Activated T-cell treated with anti-CD3 and anti-CD28 coated beads, Interleukin-2, amount 50 U/mL, for 4 hours (primary cell): ENCODE data around the gene HERPUD2. TPM values are rescaled to one million over a fixed set of nuclear protein-coding genes. Genes with fewer than 3 reads are reported as not detected.
A peak's percentile ranks its signal among the peaks of the same experiment; 100 is the strongest.
"Not testable (repeated sequence)": the region's sequence is repeated elsewhere in the genome, so short reads cannot be mapped to it uniquely, and the experiment has no call there.

ENCODE experiments used
- ATAC-seq, 2 donors: fragments of 200-7000 bp; cut with Tn5 transposase; one replicate each; pipeline ENCODE4 v1.10.0; 2021
- DNase-seq: peaks from one replicate; pipeline ENCODE4 v3.0.0-alpha.2; 2020
- H3K27me3 Mint-ChIP-seq: one replicate; pipeline ENCODE4 v1.8.0; 2021; ENCODE audit warnings: low read depth, mixed read lengths
- H3K36me3 Mint-ChIP-seq: one replicate; pipeline ENCODE4 v1.8.0; 2022; ENCODE audit warnings: mixed read lengths; ENCODE audit not compliant: insufficient read depth
- H3K4me1 Mint-ChIP-seq: one replicate; pipeline ENCODE4 v1.8.0; 2021; ENCODE audit warnings: low read depth, mixed read lengths
- H3K4me3 Mint-ChIP-seq: one replicate; pipeline ENCODE4 v1.8.0; 2021; ENCODE audit warnings: mild to moderate bottlenecking, moderate library complexity, mixed read lengths
- H3K9me3 Mint-ChIP-seq: one replicate; pipeline ENCODE4 v1.8.0; 2021; ENCODE audit warnings: mixed read lengths
- total RNA-seq, 3 donors: library from RNA; stranded (reverse); gene quantifications; one replicate each; pipeline ENCODE4 v1.2.1, GENCODE V29; 2021

The HERPUD2 gene
- total RNA-seq, 3 donors from 2014 or later, result 14.9 to 18.5 (median 15.8) TPM

DNA sequence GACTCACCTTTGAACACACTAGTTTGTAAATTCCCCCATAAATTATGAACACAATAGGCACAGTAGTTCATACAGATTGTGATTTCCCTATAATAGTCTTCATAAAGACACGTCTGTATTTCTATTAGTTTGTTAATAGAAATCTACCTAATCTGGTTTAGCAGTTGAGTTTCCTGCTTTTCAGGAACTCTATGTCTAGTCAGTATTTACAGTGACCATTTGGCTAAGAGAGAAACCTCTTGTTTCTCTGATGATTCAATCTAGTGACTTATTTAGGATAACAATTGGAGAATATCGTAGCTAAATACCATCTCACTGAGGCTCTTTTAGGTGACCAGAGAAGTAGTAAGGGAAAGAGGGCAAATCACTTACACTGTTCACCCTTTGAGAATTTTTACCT lies 5.9 kb upstream of the HERPUD2 start:
- ATAC-seq, result no peak
- Mint-ChIP-seq H3K4me1 (peaks cover 22% of the 10 kb centered on the region), H3K36me3 (no peaks in the 10 kb centered on the region), H3K4me3 (no peak overlapping the region), H3K9me3 (no peaks in the 10 kb centered on the region), H3K27me3 (no peaks in the 10 kb centered on the region)
- DNase-seq, result no peak

DNA sequence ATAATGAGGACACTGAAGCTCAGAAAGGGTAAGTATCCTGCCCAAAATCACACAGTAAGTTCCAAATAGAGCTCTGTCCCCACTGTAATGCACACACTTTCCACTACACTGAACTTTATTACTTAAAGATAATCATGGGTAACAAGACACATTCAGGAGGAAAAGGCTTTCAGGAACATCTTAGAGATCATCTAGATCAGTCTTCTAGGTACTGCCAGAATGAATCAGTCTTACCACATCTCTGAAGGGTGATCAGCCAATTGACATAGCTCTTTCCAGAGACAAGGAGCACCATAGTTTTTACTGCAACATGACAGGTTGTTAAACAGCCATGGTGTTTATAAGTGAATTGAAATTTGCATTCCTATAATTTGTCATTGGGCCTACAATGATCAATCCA lies 5.4 kb upstream of the HERPUD2 start:
- H3K9me3 Mint-ChIP-seq, result no peaks in the 10 kb centered on the region
- no peak overlapping the region for H3K4me3 Mint-ChIP-seq
- ATAC-seq (peak in 1 of 2 donors; percentile 23), DNase-seq (no peak)
- H3K36me3 Mint-ChIP-seq, result no peaks in the 10 kb centered on the region
- H3K27me3 Mint-ChIP-seq, result no peaks in the 10 kb centered on the region
- H3K4me1 Mint-ChIP-seq, result peaks cover 25% of the 10 kb centered on the region

GRCh38 chr7:35699796-35700305 lies 4.9 kb upstream of the HERPUD2 start:
- no peak for ATAC-seq
- no peak for DNase-seq
- Mint-ChIP-seq H3K4me1 (peaks cover 25% of the 10 kb centered on the region), H3K27me3 (no peaks in the 10 kb centered on the region), H3K9me3 (no peaks in the 10 kb centered on the region), H3K36me3 (no peaks in the 10 kb centered on the region), H3K4me3 (no peak overlapping the region)

- DNase-seq, H3K27me3 Mint-ChIP-seq, H3K4me3 Mint-ChIP-seq, H3K9me3 Mint-ChIP-seq, ATAC-seq, H3K36me3 Mint-ChIP-seq: not testable (repeated sequence)
- H3K4me1 Mint-ChIP-seq, result peaks cover 29% of the 10 kb centered on the region
Observed at GRCh38 chr7:35698382-35698781, 3.4 kb upstream of the HERPUD2 start.

DNA sequence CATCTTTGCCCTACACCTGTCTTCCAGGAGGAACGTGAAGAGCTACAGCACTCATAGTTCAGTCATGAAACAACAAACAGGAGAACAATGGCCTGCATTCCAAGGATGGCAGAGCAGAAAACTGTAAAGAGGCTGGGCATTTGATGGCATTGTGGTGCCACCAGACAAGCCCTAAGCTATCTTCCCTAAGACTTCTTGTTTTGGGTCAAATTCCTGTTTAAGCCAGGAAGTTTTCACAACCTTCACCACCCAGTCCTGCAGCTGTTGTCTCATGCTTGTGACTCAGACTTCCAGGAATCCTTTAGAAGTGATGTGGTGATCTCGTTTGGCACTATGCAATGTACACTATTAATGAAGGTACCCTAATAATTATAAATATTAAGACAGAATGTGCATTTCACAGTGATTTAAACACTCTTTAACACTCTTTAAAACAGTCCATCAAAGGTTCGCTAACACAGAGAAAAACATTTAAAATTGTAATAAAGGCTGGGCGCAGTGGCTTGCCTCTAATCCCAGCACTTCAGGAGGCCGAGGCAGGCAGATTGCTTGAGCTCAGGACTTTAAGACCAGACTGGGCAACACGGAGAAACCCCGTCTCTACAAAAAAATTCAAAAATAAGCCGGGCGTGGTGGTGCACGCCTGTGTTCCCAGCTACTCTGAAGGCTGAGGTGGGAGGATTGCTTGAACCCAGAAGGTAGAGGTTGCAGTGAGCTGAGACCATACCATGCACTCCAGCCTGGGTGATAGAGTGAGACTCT lies 2.7 kb upstream of the HERPUD2 start:
- no peak overlapping the region for H3K4me3 Mint-ChIP-seq
- no peak for ATAC-seq
- no peak for DNase-seq
- H3K4me1 Mint-ChIP-seq, result peaks cover 36% of the 10 kb centered on the region
- H3K36me3 Mint-ChIP-seq, result no peaks in the 10 kb centered on the region
- H3K9me3 Mint-ChIP-seq, result no peaks in the 10 kb centered on the region
- H3K27me3 Mint-ChIP-seq, result no peaks in the 10 kb centered on the region

DNA sequence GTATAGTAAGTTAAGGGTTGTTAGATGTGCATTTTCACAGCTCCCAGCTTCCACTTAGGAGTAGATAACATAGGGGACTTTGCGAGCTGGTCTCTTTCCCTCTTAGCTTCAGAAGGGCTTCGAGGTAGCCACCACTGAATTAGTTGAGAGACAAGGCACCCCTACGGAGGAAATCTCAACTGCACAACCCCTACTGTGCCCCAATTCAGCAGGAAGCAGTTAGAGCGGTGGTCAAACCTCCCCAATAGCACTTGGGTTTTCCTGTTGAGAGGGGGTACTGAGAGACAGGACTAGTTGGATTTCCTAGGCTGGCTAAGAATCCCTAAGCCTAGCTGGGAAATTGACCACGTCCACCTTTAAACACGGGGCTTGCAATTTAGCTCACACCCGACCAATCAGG lies 1.1 kb upstream of the HERPUD2 start:
- Mint-ChIP-seq H3K9me3 (no peaks in the 10 kb centered on the region), H3K4me1 (peaks cover 47% of the 10 kb centered on the region), H3K36me3 (no peaks in the 10 kb centered on the region), H3K27me3 (no peaks in the 10 kb centered on the region), H3K4me3 (peak overlapping the region; percentile 98)
- DNase-seq, result no peak
- ATAC-seq, result no peak

DNA sequence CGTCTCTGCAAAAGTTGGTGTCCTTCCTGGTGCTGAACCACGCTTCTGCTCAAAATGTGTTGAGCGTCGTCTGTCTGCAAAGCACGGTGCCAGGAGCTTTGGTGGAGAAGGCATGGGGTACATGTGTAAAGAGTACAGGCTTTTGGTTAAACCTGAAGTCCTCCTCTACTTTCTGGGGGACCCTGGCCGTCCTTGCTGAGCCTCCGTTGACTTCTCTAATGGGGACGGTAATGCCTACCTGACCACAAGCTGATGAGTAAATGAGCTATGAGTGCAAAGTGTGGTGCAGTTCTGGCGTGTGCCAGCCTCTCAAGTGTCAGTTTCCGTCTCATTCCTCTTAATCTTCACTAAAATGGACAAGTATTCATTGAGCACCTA lies 527 bp upstream of the HERPUD2 start:
- Mint-ChIP-seq H3K27me3 (no peaks in the 10 kb centered on the region), H3K9me3 (no peaks in the 10 kb centered on the region), H3K4me3 (peak overlapping the region; percentile 98), H3K36me3 (no peaks in the 10 kb centered on the region), H3K4me1 (peaks cover 49% of the 10 kb centered on the region)
- peak; percentile 51 to 60 for ATAC-seq
- DNase-seq, result peak; percentile 8

GRCh38 chr7:35694161-35694783 lies 663 bp downstream of the HERPUD2 start:
- H3K4me3 Mint-ChIP-seq, result peak overlapping the region; percentile 94
- H3K4me1 Mint-ChIP-seq, result peaks cover 53% of the 10 kb centered on the region
- no peaks in the 10 kb centered on the region for H3K27me3 Mint-ChIP-seq
- peaks cover 2% of the 10 kb centered on the region for H3K36me3 Mint-ChIP-seq
- no peaks in the 10 kb centered on the region for H3K9me3 Mint-ChIP-seq
- ATAC-seq (peak; percentile 2 to 3), DNase-seq (no peak)

- DNase-seq, result peak; percentile 10
- no peaks in the 10 kb centered on the region for H3K9me3 Mint-ChIP-seq
- no peaks in the 10 kb centered on the region for H3K27me3 Mint-ChIP-seq
- peak overlapping the region; percentile 94 for H3K4me3 Mint-ChIP-seq
- peak; percentile 18 to 19 for ATAC-seq
- peaks cover 74% of the 10 kb centered on the region for H3K4me1 Mint-ChIP-seq
- H3K36me3 Mint-ChIP-seq, result peaks cover 10% of the 10 kb centered on the region
Observed at GRCh38 chr7:35691827-35692307, 3.1 kb downstream of the HERPUD2 start.

GRCh38 chr7:35691366-35691765 lies 3.6 kb downstream of the HERPUD2 start:
- Mint-ChIP-seq H3K36me3 (peaks cover 10% of the 10 kb centered on the region), H3K4me3 (peak overlapping the region; percentile 94), H3K4me1 (peaks cover 71% of the 10 kb centered on the region), H3K27me3 (no peaks in the 10 kb centered on the region), H3K9me3 (no peaks in the 10 kb centered on the region)
- ATAC-seq, result no peak
- DNase-seq, result no peak

- H3K9me3 Mint-ChIP-seq, result not testable (repeated sequence)
Observed at GRCh38 chr7:35690614-35691013, 4.3 kb downstream of the HERPUD2 start.

GRCh38 chr7:35685781-35686180 lies 9.2 kb downstream of the HERPUD2 start:
- ATAC-seq, result no peak
- H3K36me3 Mint-ChIP-seq, result peaks cover 31% of the 10 kb centered on the region

More at GRCh38 chr7:35690614-35691013, 4.3 kb downstream of the HERPUD2 start:
- ATAC-seq, H3K27me3 Mint-ChIP-seq, DNase-seq: not testable (repeated sequence)
- peak overlapping the region; percentile 94 for H3K4me3 Mint-ChIP-seq
- peaks cover 10% of the 10 kb centered on the region for H3K36me3 Mint-ChIP-seq
- H3K4me1 Mint-ChIP-seq, result peaks cover 63% of the 10 kb centered on the region

DNA sequence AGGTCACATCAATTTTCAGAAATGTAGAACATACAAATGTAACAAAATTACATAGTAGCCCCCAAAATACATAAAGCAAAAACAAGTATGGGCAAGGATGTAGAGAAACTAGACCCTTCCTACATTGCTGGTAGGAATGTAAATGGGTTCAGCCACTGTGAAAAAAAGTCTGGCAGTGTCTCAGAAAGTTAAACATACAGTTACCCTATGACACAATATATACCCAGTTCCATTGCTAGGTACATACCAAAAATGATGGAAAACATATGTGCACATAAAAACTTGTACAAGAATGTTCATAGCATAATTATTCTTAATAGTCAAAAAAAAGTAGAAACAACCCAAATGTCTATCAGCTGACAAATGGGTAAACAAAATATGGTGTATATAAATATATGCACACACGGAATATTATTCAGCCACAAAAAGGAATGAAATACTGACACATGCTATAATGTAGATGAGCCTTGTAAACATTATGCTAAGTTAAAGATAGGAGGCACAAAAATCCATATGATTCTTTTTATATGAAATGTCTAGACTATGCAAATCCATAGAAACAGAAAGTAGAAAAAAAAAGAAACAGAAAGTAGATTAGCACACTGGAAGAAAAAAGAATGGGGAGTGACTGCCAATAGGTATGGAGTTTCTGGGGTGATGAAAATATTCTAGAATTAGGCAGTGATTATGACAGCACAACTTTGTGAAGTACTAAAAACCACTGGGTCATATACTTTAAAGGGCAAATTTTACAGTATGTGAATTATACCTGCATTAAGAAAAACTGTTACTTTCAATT lies 13.5 kb downstream of the HERPUD2 start:
- H3K27me3 Mint-ChIP-seq, result no peaks in the 10 kb centered on the region
- ATAC-seq (peak; percentile 65 to 69), DNase-seq (no peak)
- peaks cover 69% of the 10 kb centered on the region for H3K4me1 Mint-ChIP-seq
- H3K4me3 Mint-ChIP-seq, result no peak overlapping the region
- no peaks in the 10 kb centered on the region for H3K9me3 Mint-ChIP-seq
- H3K36me3 Mint-ChIP-seq, result peaks cover 27% of the 10 kb centered on the region

More at GRCh38 chr7:35685781-35686180, 9.2 kb downstream of the HERPUD2 start:
- DNase-seq, result no peak
- Mint-ChIP-seq H3K4me3 (no peak overlapping the region), H3K27me3 (no peaks in the 10 kb centered on the region), H3K4me1 (peaks cover 67% of the 10 kb centered on the region), H3K9me3 (no peaks in the 10 kb centered on the region)

DNA sequence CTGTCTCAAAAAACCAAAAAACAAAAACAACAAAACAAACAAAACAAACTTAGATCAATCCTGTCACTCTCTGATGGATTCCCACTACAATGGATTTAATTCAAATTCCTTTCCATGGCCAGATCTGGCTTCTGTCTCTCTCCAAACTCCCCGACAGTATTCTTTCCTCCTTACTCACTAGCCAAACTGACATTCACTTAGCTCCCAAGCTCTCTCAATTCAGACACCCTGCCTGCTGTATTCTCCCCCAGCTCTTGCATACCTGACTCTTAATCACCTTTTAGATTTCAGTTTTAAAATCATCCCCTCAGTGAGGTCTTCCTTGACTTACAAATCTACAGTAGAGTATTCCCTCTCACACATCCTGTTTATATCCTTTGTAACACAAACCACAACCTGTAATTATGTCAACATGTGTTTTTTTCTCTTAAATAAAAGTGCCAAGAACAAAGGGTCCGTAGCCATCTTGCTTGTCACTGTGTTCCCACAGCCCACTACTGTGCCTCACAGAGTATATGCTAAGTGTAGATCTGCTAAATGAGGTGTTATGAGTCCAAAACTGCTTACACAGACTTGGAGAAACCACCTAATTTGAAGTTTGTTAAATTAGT lies 14.4 kb downstream of the HERPUD2 start:
- Mint-ChIP-seq H3K4me1 (peaks cover 77% of the 10 kb centered on the region), H3K9me3 (no peaks in the 10 kb centered on the region), H3K36me3 (peaks cover 27% of the 10 kb centered on the region), H3K27me3 (no peaks in the 10 kb centered on the region), H3K4me3 (peak overlapping the region; percentile 49)
- DNase-seq (no peak), ATAC-seq (peak; percentile 71)
